ENCODE measurements around the gene LRRC71. TPM values are rescaled to one million over a fixed set of nuclear protein-coding genes. Genes with fewer than 3 reads are reported as not detected.

The LRRC71 gene
- total and polyA plus RNA-seq, 2 experiments from 2014 or later = 0.32 TPM; not detected in 1

GRCh38 chr1:156943756-156944155 lies 23.3 kb downstream of the LRRC71 start:
- 71 to 83% methylated on average over 3 of the region's 3 CpGs for WGBS, 2 experiments (ENCODE audit: low coverage in 1 of 2, low lambda C conversion rate in 2 of 2, missing lambda C conversion rate in 2 of 2)
- in situ Hi-C loops (cut with MboI) = no loop called here
- no peaks in the 10 kb centered on the region for H3K9me3 ChIP-seq (ENCODE audit: low read depth)

GRCh38 chr1:156944268-156944667 lies 23.8 kb downstream of the LRRC71 start:
- Histone ChIP-seq H3K9me2 (ENCODE audit: insufficient read depth) (no peaks in the 10 kb centered on the region), H3K36me3 (ENCODE audit: low read depth) (peaks cover 16% of the 10 kb centered on the region; the same call in 1 of the 2 replicates), H3K9ac (no peak overlapping the region), H2AFZ (no peak overlapping the region), H3K4me1 (ENCODE audit: insufficient read depth) (no peaks in the 10 kb centered on the region), H3K9me3 (ENCODE audit: low read depth) (no peaks in the 10 kb centered on the region), H3K27ac (no peak overlapping the region), H4K20me1 (ENCODE audit: insufficient read depth) (no peaks in the 10 kb centered on the region), H3K4me3 (no peak overlapping the region), H3F3A (ENCODE audit: insufficient read depth) (no peaks in the 10 kb centered on the region), H3K27me3 (replicated peaks; ENCODE audit: insufficient read depth) (no peaks in the 10 kb centered on the region), H3K79me2 (ENCODE audit: insufficient read depth) (no peaks in the 10 kb centered on the region), H3K4me2 (ENCODE audit: unreplicated experiment) (no peak overlapping the region)
- TF ChIP-seq EZH2phosphoT487 (IDR thresholded peaks at IDR 0.05; ENCODE audit: insufficient read depth, low read depth) (no peak), EZH2 (IDR thresholded peaks at IDR 0.05; ENCODE audit: insufficient read depth, poor library complexity, severe bottlenecking) (no peak)
- in situ Hi-C loops (cut with MboI) = no loop called here
- DNase-seq = no peak
- 100% methylated on average over 1 of the region's 1 CpG for WGBS, 2 experiments (ENCODE audit: low coverage in 1 of 2, low lambda C conversion rate in 2 of 2, missing lambda C conversion rate in 2 of 2)

More at GRCh38 chr1:156943756-156944155, 23.3 kb downstream of the LRRC71 start:
- Histone ChIP-seq H3K36me3 (ENCODE audit: low read depth) (peaks cover 16% of the 10 kb centered on the region; the same call in 1 of the 2 replicates), H3K4me2 (ENCODE audit: unreplicated experiment) (no peak overlapping the region), H3K4me1 (ENCODE audit: insufficient read depth) (no peaks in the 10 kb centered on the region), H3K79me2 (ENCODE audit: insufficient read depth) (no peaks in the 10 kb centered on the region), H3K27ac (no peak overlapping the region), H3K27me3 (replicated peaks; ENCODE audit: insufficient read depth) (no peaks in the 10 kb centered on the region), H3K9me2 (ENCODE audit: insufficient read depth) (no peaks in the 10 kb centered on the region), H3K4me3 (no peak overlapping the region), H3K9ac (no peak overlapping the region), H3F3A (ENCODE audit: insufficient read depth) (no peaks in the 10 kb centered on the region), H2AFZ (no peak overlapping the region), H4K20me1 (ENCODE audit: insufficient read depth) (no peaks in the 10 kb centered on the region)
- TF ChIP-seq EZH2 (IDR thresholded peaks at IDR 0.05; ENCODE audit: insufficient read depth, poor library complexity, severe bottlenecking) = no peak
- DNase-seq = no peak

- in situ Hi-C loops (cut with MboI) = no loop called here
- Histone ChIP-seq H3K36me3 (ENCODE audit: low read depth) (peaks cover 18% of the 10 kb centered on the region; the same call in 1 of the 2 replicates), H3K4me2 (ENCODE audit: unreplicated experiment) (no peak overlapping the region), H3K79me2 (ENCODE audit: insufficient read depth) (no peaks in the 10 kb centered on the region), H3K27me3 (replicated peaks; ENCODE audit: insufficient read depth) (no peaks in the 10 kb centered on the region), H3K4me1 (ENCODE audit: insufficient read depth) (no peaks in the 10 kb centered on the region), H2AFZ (no peak overlapping the region), H3K9me2 (ENCODE audit: insufficient read depth) (no peaks in the 10 kb centered on the region), H3F3A (ENCODE audit: insufficient read depth) (no peaks in the 10 kb centered on the region), H4K20me1 (ENCODE audit: insufficient read depth) (no peaks in the 10 kb centered on the region), H3K9me3 (ENCODE audit: low read depth) (no peaks in the 10 kb centered on the region), H3K4me3 (no peak overlapping the region), H3K9ac (no peak overlapping the region), H3K27ac (no peak overlapping the region)
- 93 to 94% methylated on average over 8 of the region's 8 CpGs for WGBS, 2 experiments (ENCODE audit: low coverage in 1 of 2, low lambda C conversion rate in 2 of 2, missing lambda C conversion rate in 2 of 2)
- TF ChIP-seq EZH2 (IDR thresholded peaks at IDR 0.05; ENCODE audit: insufficient read depth, poor library complexity, severe bottlenecking) = no peak
- no peak for TF ChIP-seq EZH2phosphoT487 (IDR thresholded peaks at IDR 0.05; ENCODE audit: insufficient read depth, low read depth)
- no peak for DNase-seq
Measured at GRCh38 chr1:156944848-156945247, 24.4 kb downstream of the LRRC71 start.

- no peaks in the 10 kb centered on the region for H3F3A ChIP-seq (ENCODE audit: insufficient read depth)
- TF ChIP-seq EZH2 (IDR thresholded peaks at IDR 0.05; ENCODE audit: insufficient read depth, poor library complexity, severe bottlenecking) = no peak
- TF ChIP-seq EZH2phosphoT487 (IDR thresholded peaks at IDR 0.05; ENCODE audit: insufficient read depth, low read depth) = no peak
- no peak overlapping the region for H2AFZ ChIP-seq
- H3K4me3 ChIP-seq = no peak overlapping the region
- no peaks in the 10 kb centered on the region for H3K27me3 ChIP-seq (replicated peaks; ENCODE audit: insufficient read depth)
- H4K20me1 ChIP-seq (ENCODE audit: insufficient read depth) = no peaks in the 10 kb centered on the region
- H3K9me2 ChIP-seq (ENCODE audit: insufficient read depth) = no peaks in the 10 kb centered on the region
- in situ Hi-C loops (cut with MboI) = no loop called here
- peak; percentile 52 for DNase-seq
- WGBS, 2 experiments (ENCODE audit: low coverage in 1 of 2, low lambda C conversion rate in 2 of 2, missing lambda C conversion rate in 2 of 2) = 58 to 59% methylated on average over 11 of the region's 11 CpGs
- H3K9ac ChIP-seq = no peak overlapping the region
- H3K4me2 ChIP-seq (ENCODE audit: unreplicated experiment) = no peak overlapping the region
- no peaks in the 10 kb centered on the region for H3K4me1 ChIP-seq (ENCODE audit: insufficient read depth)
- peaks cover 22% of the 10 kb centered on the region; the same call in 1 of the 2 replicates for H3K36me3 ChIP-seq (ENCODE audit: low read depth)
- H3K79me2 ChIP-seq (ENCODE audit: insufficient read depth) = no peaks in the 10 kb centered on the region
- H3K27ac ChIP-seq = no peak overlapping the region
- no peaks in the 10 kb centered on the region for H3K9me3 ChIP-seq (ENCODE audit: low read depth)
Measured at GRCh38 chr1:156945881-156946661, 25.6 kb downstream of the LRRC71 start.
